ENCODE data around the gene CKAP2L. TPM values are rescaled to one million over a fixed set of nuclear protein-coding genes. Genes with fewer than 3 reads are reported as not detected.

Gene CKAP2L
- total RNA-seq, 1 donor from 2014 or later, result not detected

DNA sequence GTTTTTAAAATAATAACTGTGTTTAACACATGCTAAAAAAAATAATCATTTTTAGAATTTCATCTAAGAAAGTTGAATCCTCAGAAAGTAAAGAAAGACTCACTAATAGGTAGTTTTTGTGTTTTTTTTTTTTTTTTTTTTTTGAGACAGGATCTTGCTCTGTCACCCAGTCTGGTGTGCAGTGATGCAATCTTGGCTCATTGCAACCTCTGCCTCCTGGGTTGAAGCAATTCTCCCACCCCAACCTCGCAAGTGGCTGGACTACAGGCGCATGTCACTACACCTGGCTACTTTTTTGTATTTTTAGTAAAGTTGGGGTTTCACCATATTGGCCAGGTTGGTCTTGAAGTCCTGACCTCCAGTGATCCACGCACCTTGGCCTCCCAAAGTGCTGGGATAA, 7.1 kb downstream of the CKAP2L start:
- Histone ChIP-seq H3K27me3 (no peaks in the 10 kb centered on the region), H3K27ac (no peak overlapping the region), H3K4me3 (no peak overlapping the region), H3K4me1 (no peaks in the 10 kb centered on the region), H3K9me3 (no peaks in the 10 kb centered on the region), H3K36me3 (no peaks in the 10 kb centered on the region)
- TF ChIP-seq, protein P1, sequence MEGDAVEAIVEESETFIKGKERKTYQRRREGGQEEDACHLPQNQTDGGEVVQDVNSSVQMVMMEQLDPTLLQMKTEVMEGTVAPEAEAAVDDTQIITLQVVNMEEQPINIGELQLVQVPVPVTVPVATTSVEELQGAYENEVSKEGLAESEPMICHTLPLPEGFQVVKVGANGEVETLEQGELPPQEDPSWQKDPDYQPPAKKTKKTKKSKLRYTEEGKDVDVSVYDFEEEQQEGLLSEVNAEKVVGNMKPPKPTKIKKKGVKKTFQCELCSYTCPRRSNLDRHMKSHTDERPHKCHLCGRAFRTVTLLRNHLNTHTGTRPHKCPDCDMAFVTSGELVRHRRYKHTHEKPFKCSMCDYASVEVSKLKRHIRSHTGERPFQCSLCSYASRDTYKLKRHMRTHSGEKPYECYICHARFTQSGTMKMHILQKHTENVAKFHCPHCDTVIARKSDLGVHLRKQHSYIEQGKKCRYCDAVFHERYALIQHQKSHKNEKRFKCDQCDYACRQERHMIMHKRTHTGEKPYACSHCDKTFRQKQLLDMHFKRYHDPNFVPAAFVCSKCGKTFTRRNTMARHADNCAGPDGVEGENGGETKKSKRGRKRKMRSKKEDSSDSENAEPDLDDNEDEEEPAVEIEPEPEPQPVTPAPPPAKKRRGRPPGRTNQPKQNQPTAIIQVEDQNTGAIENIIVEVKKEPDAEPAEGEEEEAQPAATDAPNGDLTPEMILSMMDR (IDR thresholded peaks at IDR 0.05), result no peak
- no peak for DNase-seq (ENCODE audit: low spot score in 2 of 2)
- intact Hi-C loops (cut with DNase I), result no loop called here

DNA sequence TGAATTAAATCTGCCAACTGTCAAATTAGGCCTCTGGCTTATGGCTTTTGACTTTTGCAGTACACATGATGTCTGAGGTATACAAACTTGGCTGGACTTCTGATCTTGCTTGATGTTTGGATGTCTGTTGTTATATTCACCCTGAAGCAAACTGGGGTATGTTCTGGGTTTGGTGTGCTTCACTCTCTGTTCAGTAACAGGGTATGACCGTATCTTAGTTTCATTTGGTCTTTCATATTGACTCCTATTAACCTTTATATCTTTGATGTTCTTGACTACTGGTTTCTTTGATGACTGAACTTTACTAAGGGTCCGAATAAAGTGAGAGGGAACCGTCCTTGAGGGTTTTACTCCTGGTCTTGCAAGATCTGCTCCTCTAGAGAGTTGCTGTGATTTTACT, 8.2 kb downstream of the CKAP2L start:
- Histone ChIP-seq H3K4me1 (no peaks in the 10 kb centered on the region), H3K27ac (no peak overlapping the region), H3K9me3 (no peaks in the 10 kb centered on the region), H3K27me3 (no peaks in the 10 kb centered on the region), H3K4me3 (no peak overlapping the region), H3K36me3 (no peaks in the 10 kb centered on the region)
- intact Hi-C loops (cut with DNase I), result no loop called here
- TF ChIP-seq, protein P1 (IDR thresholded peaks at IDR 0.05), result no peak
- DNase-seq (ENCODE audit: low spot score in 2 of 2), result no peak

DNA sequence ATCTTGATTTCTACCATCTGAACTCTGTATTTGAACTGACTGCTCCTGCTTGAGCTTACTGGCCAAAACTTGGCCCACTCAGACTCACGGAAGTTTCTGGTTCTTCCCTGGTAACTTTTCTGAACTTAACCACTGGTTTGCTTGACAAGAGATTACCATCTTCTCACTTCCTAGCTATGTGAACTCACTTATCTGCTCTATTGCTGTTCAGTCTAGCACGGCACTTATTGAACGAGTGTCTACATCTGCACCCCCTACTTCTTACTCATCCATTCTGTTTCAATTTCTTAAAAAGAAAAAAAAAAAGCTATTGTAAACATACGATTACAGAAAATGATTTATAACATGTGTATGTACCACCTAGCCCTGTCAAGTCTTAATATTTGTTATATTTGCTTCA, 9.0 kb downstream of the CKAP2L start:
- H3K27ac ChIP-seq, result no peak overlapping the region
- TF ChIP-seq, protein P1 (IDR thresholded peaks at IDR 0.05), result no peak
- intact Hi-C loops (cut with DNase I), result no loop called here
- no peaks in the 10 kb centered on the region for H3K27me3 ChIP-seq
- no peak overlapping the region for H3K4me3 ChIP-seq
- H3K9me3 ChIP-seq, result no peaks in the 10 kb centered on the region
- no peaks in the 10 kb centered on the region for H3K4me1 ChIP-seq
- DNase-seq (ENCODE audit: low spot score in 2 of 2), result no peak
- H3K36me3 ChIP-seq, result no peaks in the 10 kb centered on the region

DNA sequence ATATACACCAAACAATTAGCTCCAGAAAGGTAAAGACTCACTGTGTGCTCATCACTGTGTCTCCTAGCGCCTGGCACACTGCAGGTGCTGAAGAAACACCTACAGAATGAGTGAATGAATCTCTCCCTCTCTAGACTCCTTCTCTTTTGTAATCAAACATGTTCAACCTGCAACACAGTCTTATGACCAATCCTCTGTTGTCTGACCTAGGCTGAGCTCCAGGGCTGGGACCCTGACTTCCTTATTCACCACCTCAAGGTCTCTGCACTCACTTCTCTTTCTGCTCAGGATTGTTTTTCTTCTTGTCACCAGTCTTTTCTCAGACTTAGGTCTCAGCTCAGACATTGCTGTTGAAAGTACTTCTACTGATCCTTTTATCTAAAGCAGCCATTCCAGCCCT, 9.8 kb downstream of the CKAP2L start:
- H3K4me1 ChIP-seq, result no peaks in the 10 kb centered on the region
- intact Hi-C loops (cut with DNase I), result no loop called here
- H3K36me3 ChIP-seq, result no peaks in the 10 kb centered on the region
- H3K9me3 ChIP-seq, result no peaks in the 10 kb centered on the region
- TF ChIP-seq, protein P1 (IDR thresholded peaks at IDR 0.05), result no peak
- H3K27ac ChIP-seq, result no peak overlapping the region
- no peak overlapping the region for H3K4me3 ChIP-seq
- no peak for DNase-seq (ENCODE audit: low spot score in 2 of 2)
- no peaks in the 10 kb centered on the region for H3K27me3 ChIP-seq

DNA sequence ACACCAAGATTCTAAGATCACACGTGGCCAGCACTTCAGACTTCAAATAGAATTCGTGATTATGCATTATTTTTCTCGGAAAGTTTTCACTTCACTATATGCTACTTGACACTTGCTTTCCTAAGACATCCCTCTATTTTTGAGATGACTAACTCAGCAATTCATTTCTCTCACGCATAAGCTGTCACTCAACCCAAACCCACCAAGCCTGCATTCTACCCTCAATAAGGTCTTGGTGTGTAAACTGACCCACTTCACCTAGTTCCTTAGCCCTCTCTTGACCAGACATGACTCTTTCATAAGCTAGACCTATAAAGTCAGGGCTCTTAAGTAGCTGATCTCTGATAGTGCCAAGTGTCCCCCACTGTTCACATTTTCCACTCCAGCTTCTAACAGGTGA, 11.7 kb downstream of the CKAP2L start:
- Histone ChIP-seq H3K36me3 (no peaks in the 10 kb centered on the region), H3K4me1 (no peaks in the 10 kb centered on the region), H3K4me3 (no peak overlapping the region), H3K27ac (no peak overlapping the region), H3K9me3 (no peaks in the 10 kb centered on the region), H3K27me3 (no peaks in the 10 kb centered on the region)
- intact Hi-C loops (cut with DNase I), result no loop called here
- TF ChIP-seq, protein P1 (IDR thresholded peaks at IDR 0.05), result no peak
- no peak for DNase-seq (ENCODE audit: low spot score in 2 of 2)

All from ascending aorta (tissue), 2 donors.